ENCODE results near the gene DUSP6. TPM values are rescaled to one million over a fixed set of nuclear protein-coding genes. Genes with fewer than 3 reads are reported as not detected.

Gene DUSP6
- total and polyA plus RNA-seq, 2 of the 13 experiments (the other 11 are each of a cell fraction or from before 2014, with no cell fraction given), result 40.9 to 161 TPM

- TF ChIP-seq FOXJ3 (CRISPR knock-in tag; IDR thresholded peaks at IDR 0.05; ENCODE audit: borderline replicate concordance) (0 out of 2 replicates have a peak, but pooled peaks have one; percentile 42), MTA1 (CRISPR knock-in tag; IDR thresholded peaks at IDR 0.05; ENCODE audit: borderline replicate concordance) (peak; percentile 77; the same call in 1 of the 2 replicates), ZBTB46 (CRISPR knock-in tag; IDR thresholded peaks at IDR 0.05; ENCODE audit: borderline replicate concordance) (no peak), YEATS2 (CRISPR knock-in tag; IDR thresholded peaks at IDR 0.05; ENCODE audit: borderline replicate concordance) (0 out of 2 replicates have a peak, but pooled peaks have one; percentile 43), SYNCRIP (IDR thresholded peaks at IDR 0.05; ENCODE audit: insufficient read depth, low read depth, low read length) (no peak), SSRP1 (CRISPR knock-in tag; IDR thresholded peaks at IDR 0.05) (no peak), CHCHD3 (CRISPR knock-in tag; IDR thresholded peaks at IDR 0.05) (no peak), HES4 (CRISPR knock-in tag; IDR thresholded peaks at IDR 0.05; ENCODE audit: borderline replicate concordance) (peak; percentile 56; the same call in 1 of the 2 replicates), FOXA1 (IDR thresholded peaks at IDR 0.05) (no peak), FOXA1 (CRISPR knock-in tag; IDR thresholded peaks at IDR 0.05) (no peak; the same call in 1 of the 2 replicates), POGK (CRISPR knock-in tag; conservative IDR thresholded peaks at IDR 0.05) (peak; percentile 63; the same call in 1 of the 2 replicates), ZBTB34 (CRISPR knock-in tag; IDR thresholded peaks at IDR 0.05) (peak; percentile 82; the same call in 1 of the 2 replicates), EP300 (IDR thresholded peaks at IDR 0.05; ENCODE audit: low read depth in 2 of 2, low read length in 2 of 2) (peak in 1 of 2 experiments; percentile 45; a peak in 1 of 4 replicates), EP300 (CRISPR knock-in tag; IDR thresholded peaks at IDR 0.05; ENCODE audit: borderline replicate concordance) (no peak), ZC3H4 (CRISPR knock-in tag; IDR thresholded peaks at IDR 0.05; ENCODE audit: borderline replicate concordance) (no peak), TFDP1 (CRISPR knock-in tag; IDR thresholded peaks at IDR 0.05; ENCODE audit: borderline replicate concordance) (peak; percentile 25; the same call in 1 of the 2 replicates), ZNF224 (CRISPR knock-in tag; IDR thresholded peaks at IDR 0.05) (no peak)
- TF ChIP-seq, protein P1, sequence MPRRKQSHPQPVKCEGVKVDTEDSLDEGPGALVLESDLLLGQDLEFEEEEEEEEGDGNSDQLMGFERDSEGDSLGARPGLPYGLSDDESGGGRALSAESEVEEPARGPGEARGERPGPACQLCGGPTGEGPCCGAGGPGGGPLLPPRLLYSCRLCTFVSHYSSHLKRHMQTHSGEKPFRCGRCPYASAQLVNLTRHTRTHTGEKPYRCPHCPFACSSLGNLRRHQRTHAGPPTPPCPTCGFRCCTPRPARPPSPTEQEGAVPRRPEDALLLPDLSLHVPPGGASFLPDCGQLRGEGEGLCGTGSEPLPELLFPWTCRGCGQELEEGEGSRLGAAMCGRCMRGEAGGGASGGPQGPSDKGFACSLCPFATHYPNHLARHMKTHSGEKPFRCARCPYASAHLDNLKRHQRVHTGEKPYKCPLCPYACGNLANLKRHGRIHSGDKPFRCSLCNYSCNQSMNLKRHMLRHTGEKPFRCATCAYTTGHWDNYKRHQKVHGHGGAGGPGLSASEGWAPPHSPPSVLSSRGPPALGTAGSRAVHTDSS (CRISPR knock-in tag; conservative IDR thresholded peaks at IDR 0.05), result 0 out of 2 replicates have a peak, but pooled peaks have one; percentile 23
- TF ChIP-seq, protein P2, sequence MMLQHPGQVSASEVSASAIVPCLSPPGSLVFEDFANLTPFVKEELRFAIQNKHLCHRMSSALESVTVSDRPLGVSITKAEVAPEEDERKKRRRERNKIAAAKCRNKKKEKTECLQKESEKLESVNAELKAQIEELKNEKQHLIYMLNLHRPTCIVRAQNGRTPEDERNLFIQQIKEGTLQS (CRISPR knock-in tag; IDR thresholded peaks at IDR 0.05), result no peak; the same call in 1 of the 2 replicates
- TF ChIP-seq, protein P3, sequence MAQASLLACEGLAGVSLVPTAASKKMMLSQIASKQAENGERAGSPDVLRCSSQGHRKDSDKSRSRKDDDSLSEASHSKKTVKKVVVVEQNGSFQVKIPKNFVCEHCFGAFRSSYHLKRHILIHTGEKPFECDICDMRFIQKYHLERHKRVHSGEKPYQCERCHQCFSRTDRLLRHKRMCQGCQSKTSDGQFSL (CRISPR knock-in tag; IDR thresholded peaks at IDR 0.05), result peak; percentile 48; the same call in 1 of the 2 replicates
These were observed 1.0 kb upstream of the DUSP6 start (continued) for GRCh38 chr12:89353188-89353822.
